ENCODE data around the gene RAB13. TPM values are rescaled to one million over a fixed set of nuclear protein-coding genes. Genes with fewer than 3 reads are reported as not detected.
A peak's percentile ranks its signal among the peaks of the same experiment; 100 is the strongest.

The RAB13 gene
- total and polyA plus RNA-seq, 2 of the 8 experiments (the other 6 are each of a cell fraction or from before 2014, with no cell fraction given) = 70.5 to 157 TPM

- TF ChIP-seq BCL11A (IDR thresholded peaks at IDR 0.05; ENCODE audit: low read depth in 2 of 2, low read length in 2 of 2) (no peak), EZH2 (IDR thresholded peaks at IDR 0.05; ENCODE audit: low read depth, low read length, severe bottlenecking) (no peak), JUN (IDR thresholded peaks at IDR 0.05; ENCODE audit: low read depth, low read length) (no peak), TAF7 (optimal IDR thresholded peaks at IDR 0.05; ENCODE audit: borderline replicate concordance, low read depth, low read length) (no peak), TAF1 (IDR thresholded peaks at IDR 0.05; ENCODE audit: low read depth, low read length) (no peak), JUND (IDR thresholded peaks at IDR 0.05; ENCODE audit: low read length) (no peak), PHF8 (conservative IDR thresholded peaks at IDR 0.05; ENCODE audit: low read depth, low read length) (no peak), CEBPB (IDR thresholded peaks at IDR 0.05; ENCODE audit: low read depth, low read length) (no peak), SP2 (IDR thresholded peaks at IDR 0.05; ENCODE audit: low read length) (no peak), RBBP5 (IDR thresholded peaks at IDR 0.05; ENCODE audit: borderline replicate concordance, low read depth, low read length) (no peak)
- 0 out of 2 replicates have a peak overlapping the region, but pooled peaks have one; percentile 85 for H2AFZ ChIP-seq (ENCODE audit: low read length)
- no peak for DNase-seq (ENCODE audit: low read depth in 1 of 2, low spot score in 2 of 2)
- H3K9ac ChIP-seq (replicated peaks in 1 of 4; ENCODE audit: extremely low read depth in 1 of 4, low read depth in 3 of 4, low read length in 3 of 4) = peak overlapping the region in 1 of 4 experiments; percentile 75; a peak in 3 of 7 replicates
- H3K27ac ChIP-seq (ENCODE audit: low read depth, low read length) = no peak overlapping the region
- ChIA-PET POLR2A (ENCODE audit: partially characterized antibody) (interaction anchor here (0.8 to 15.5 kb wide), 18 partner anchors 12 to 202 kb away, joined by 3 to 276 read pairs (median 6); partner anchors contain the start of genes CREB3L4, CRTC2, DENND4B and GATAD2B), CTCF (ENCODE audit: partially characterized antibody) (interaction anchor here (0.6 to 2.7 kb wide), 11 partner anchors 8 to 207 kb away, joined by 3 to 29 read pairs (median 4); partner anchors contain the start of genes CREB3L4, RAB13 and SLC39A1)
- peaks cover 0 to 16% of the 10 kb centered on the region in 2 experiments; a peak in 2 of 4 replicates for H3K79me2 ChIP-seq (ENCODE audit: control insufficient read depth in 1 of 2, insufficient read depth in 2 of 2, low read length in 2 of 2)
- no peak overlapping the region for H4K8ac ChIP-seq (ENCODE audit: extremely low read depth, insufficient read depth, low read length)
- H2BK12ac ChIP-seq (ENCODE audit: low read depth, low read length) = no peak overlapping the region
- H3K36me3 ChIP-seq (ENCODE audit: control insufficient read depth in 2 of 4, insufficient read depth in 4 of 4, low read length in 3 of 4) = peaks cover 16 to 54% (median 38%) of the 10 kb centered on the region in 4 experiments; a peak in 7 of 8 replicates
- no peak overlapping the region for H3K56ac ChIP-seq (replicated peaks; ENCODE audit: insufficient read length, low read depth, low read length)
- no peak overlapping the region for H3K14ac ChIP-seq (ENCODE audit: insufficient read length)
- H3K23me2 ChIP-seq (ENCODE audit: low read depth, low read length) = peaks cover 16% of the 10 kb centered on the region
- peak overlapping the region; percentile 93 to 98 for H3K4me2 ChIP-seq (ENCODE audit: insufficient read depth in 1 of 2, low read depth in 2 of 2, low read length in 2 of 2)
- no peak overlapping the region for H2BK20ac ChIP-seq (ENCODE audit: low read length)
- no peak overlapping the region for H3K4ac ChIP-seq (replicated peaks; ENCODE audit: insufficient read length, low read depth, low read length)
- H3K9me3 ChIP-seq (ENCODE audit: insufficient read depth in 2 of 2, low read depth in 1 of 2, low read length in 1 of 2) = no peaks in the 10 kb centered on the region
- H2BK5ac ChIP-seq (ENCODE audit: low read depth, low read length) = no peak overlapping the region
- no peaks in the 10 kb centered on the region for H3K27me3 ChIP-seq (replicated peaks in 1 of 4; ENCODE audit: control insufficient read depth in 3 of 4, extremely low read depth in 1 of 4, insufficient read depth in 3 of 4, low read length in 3 of 4)
- H2BK15ac ChIP-seq (ENCODE audit: low read length) = no peak overlapping the region
- no peak overlapping the region for H2BK120ac ChIP-seq (replicated peaks; ENCODE audit: low read depth, low read length)
- no peaks in the 10 kb centered on the region for H4K20me1 ChIP-seq (replicated peaks in 1 of 2; ENCODE audit: control insufficient read depth in 1 of 2, insufficient read depth in 2 of 2, low read length in 2 of 2)
- 77% methylated on average over 9 of the region's 9 CpGs; no CpG with 5 or more reads in 1 of the 2 experiments for WGBS, 2 experiments (ENCODE audit: extremely low coverage in 1 of 2, insufficient coverage in 1 of 2, insufficient read length in 1 of 2, insufficient replicate concordance in 2 of 2, low coverage in 1 of 2, low lambda C conversion rate in 2 of 2, missing lambda C conversion rate in 1 of 2)
- peak overlapping the region; percentile 91 to 99 (median 93) for H3K4me3 ChIP-seq (ENCODE audit: extremely low read depth in 1 of 4, insufficient read depth in 2 of 4, low read depth in 3 of 4, low read length in 4 of 4)
- H3K23ac ChIP-seq (ENCODE audit: insufficient read length) = no peak overlapping the region
- H2AK5ac ChIP-seq (ENCODE audit: low read depth, low read length) = no peak overlapping the region
- H3K4me1 ChIP-seq (replicated peaks in 1 of 4; ENCODE audit: control insufficient read depth in 3 of 4, insufficient read depth in 4 of 4, low read length in 3 of 4) = no peaks in the 10 kb centered on the region; a peak in 1 of 7 replicates
- H4K5ac ChIP-seq (ENCODE audit: insufficient read length, low read depth, low read length) = no peak overlapping the region
- no peak overlapping the region for H3K18ac ChIP-seq (ENCODE audit: extremely low read depth, low read length)
- no peak overlapping the region for H4K91ac ChIP-seq (replicated peaks; ENCODE audit: insufficient read length, low read length)
- peaks cover 6% of the 10 kb centered on the region for H3K79me1 ChIP-seq (ENCODE audit: low read depth, low read length)
- no peak for FAIRE-seq
These were observed 7.7 kb downstream of the RAB13 start for GRCh38 chr1:153978274-153978909.

Data from H1 (cell line).